BJ (cell line): ENCODE data around the gene THSD7B. TPM values are rescaled to one million over a fixed set of nuclear protein-coding genes. Genes with fewer than 3 reads are reported as not detected.

Source experiments
- CTCF ChIA-PET: fragments of 350-600 bp; formaldehyde crosslinking; extraction: SDS; loops from one replicate; lab custom pipeline; 2021; ENCODE audit warnings: antibody characterized with exemption, inconsistent platforms; lab: Yijun Ruan, JAX
- POLR2A ChIA-PET: fragments of 300-600 bp; sonication (Branson Sonifier 250); formaldehyde crosslinking; extraction: SDS; loops from one replicate; lab custom pipeline; 2021; ENCODE audit warnings: antibody characterized with exemption; lab: Charles Lee
- DNase-seq: peaks from one replicate; pipeline ENCODE4 v3.0.0-alpha.2; 2011; ENCODE audit warnings: low read depth
- H3K27me3 ChIP-seq: 2 replicates; pipeline ENCODE4 v1.6.0; 2011; ENCODE audit warnings: low read length; ENCODE audit not compliant: control insufficient read depth, insufficient read depth
- H3K36me3 ChIP-seq: 2 replicates; pipeline ENCODE4 v1.5.1; 2011; ENCODE audit warnings: low read length; ENCODE audit not compliant: control insufficient read depth, insufficient read depth
- H3K4me3 ChIP-seq: 2 replicates; pipeline ENCODE4 v1.5.1; 2011; ENCODE audit warnings: low read depth, mild to moderate bottlenecking, control low read depth, low read length
- polyA plus RNA-seq: library from polyadenylated mRNA; depleted of rRNA; stranded (reverse); fragments of >200 nt; gene quantifications from 2 replicates; pipeline ENCODE4 v1.2.3, GENCODE V29; 2011
- TF ChIP-seq, protein P1 (sequence below): IDR thresholded peaks from 2 replicates; pipeline ENCODE4 v1.5.1; 2011; ENCODE audit warnings: low read depth, mild to moderate bottlenecking, control low read depth, inconsistent platforms, low read length, moderate library complexity; ENCODE audit not compliant: insufficient read depth

THSD7B gene
- polyA plus RNA-seq, 1 experiment, result 0.13 TPM

DNA sequence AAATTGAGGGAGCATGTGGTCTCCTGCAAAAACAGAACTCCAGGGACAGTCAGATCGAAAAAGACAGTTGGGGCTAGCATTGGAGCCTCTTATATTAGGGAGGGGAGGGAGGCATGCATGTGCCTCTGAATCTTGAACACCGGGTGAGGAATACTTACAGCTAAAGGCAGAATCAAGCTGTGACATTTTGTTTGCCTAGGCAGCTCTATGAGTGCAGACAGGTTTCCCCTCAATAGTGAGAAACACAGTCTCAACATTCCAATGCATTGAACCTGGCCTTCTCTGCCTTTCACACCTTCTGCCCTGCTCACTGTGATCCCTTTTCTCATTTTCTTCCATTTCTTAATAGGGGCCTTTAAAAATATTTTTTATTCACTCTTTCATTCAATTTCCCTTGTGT is 140.4 kb downstream of the THSD7B start:
- Histone ChIP-seq H3K27me3 (no peaks in the 10 kb centered on the region), H3K4me3 (no peak overlapping the region), H3K36me3 (no peaks in the 10 kb centered on the region)
- TF ChIP-seq, protein P1, sequence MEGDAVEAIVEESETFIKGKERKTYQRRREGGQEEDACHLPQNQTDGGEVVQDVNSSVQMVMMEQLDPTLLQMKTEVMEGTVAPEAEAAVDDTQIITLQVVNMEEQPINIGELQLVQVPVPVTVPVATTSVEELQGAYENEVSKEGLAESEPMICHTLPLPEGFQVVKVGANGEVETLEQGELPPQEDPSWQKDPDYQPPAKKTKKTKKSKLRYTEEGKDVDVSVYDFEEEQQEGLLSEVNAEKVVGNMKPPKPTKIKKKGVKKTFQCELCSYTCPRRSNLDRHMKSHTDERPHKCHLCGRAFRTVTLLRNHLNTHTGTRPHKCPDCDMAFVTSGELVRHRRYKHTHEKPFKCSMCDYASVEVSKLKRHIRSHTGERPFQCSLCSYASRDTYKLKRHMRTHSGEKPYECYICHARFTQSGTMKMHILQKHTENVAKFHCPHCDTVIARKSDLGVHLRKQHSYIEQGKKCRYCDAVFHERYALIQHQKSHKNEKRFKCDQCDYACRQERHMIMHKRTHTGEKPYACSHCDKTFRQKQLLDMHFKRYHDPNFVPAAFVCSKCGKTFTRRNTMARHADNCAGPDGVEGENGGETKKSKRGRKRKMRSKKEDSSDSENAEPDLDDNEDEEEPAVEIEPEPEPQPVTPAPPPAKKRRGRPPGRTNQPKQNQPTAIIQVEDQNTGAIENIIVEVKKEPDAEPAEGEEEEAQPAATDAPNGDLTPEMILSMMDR, result no peak
- CTCF ChIA-PET, result no interaction called here
- DNase-seq, result no peak
- POLR2A ChIA-PET, result no interaction called here

DNA sequence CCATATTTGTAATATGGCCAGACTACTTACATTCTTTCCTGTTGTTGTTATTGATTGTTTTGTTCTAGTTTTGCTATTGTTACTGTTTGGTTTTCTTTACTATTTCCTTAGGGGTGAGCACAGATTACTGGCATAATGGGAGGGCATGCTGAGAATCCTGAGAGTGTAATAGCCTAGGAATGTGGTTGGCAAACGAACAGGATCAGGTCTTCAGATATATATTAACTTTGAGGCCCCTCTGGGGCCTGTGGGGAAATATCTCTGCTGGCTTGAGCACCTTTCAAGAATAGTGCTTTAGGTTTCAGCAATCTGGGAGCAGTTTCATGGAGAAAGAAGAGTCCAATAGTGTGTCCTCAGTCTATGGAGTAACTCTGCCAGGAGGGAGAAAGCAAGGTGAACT is 144.4 kb downstream of the THSD7B start:
- TF ChIP-seq, protein P1, result no peak
- POLR2A ChIA-PET, result no interaction called here
- DNase-seq, result no peak
- CTCF ChIA-PET, result no interaction called here
- H3K4me3 ChIP-seq, result no peak overlapping the region
- H3K36me3 ChIP-seq, result no peaks in the 10 kb centered on the region
- no peaks in the 10 kb centered on the region for H3K27me3 ChIP-seq

DNA sequence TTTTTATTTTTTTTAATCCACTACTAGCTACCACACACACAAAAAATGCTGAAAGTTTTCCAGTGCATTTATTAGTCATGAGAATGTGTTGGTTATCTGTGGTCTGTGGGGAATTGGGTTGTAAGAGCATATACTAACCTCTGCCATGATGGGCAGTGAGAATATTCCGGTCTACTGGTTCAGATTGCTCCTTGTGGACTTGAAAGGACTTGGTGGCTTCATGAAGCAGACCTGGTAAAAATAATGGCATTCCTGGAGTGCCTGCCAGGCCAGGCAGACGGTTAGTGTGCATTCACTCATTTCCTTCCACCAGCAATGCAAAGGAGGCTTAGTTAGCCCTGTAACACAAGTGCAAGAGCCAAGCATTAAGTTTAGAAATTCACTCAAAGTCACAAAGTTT is 150.8 kb downstream of the THSD7B start:
- Histone ChIP-seq H3K36me3 (no peaks in the 10 kb centered on the region), H3K4me3 (no peak overlapping the region), H3K27me3 (no peaks in the 10 kb centered on the region)
- no peak for DNase-seq
- CTCF ChIA-PET, result no interaction called here
- TF ChIP-seq, protein P1, result no peak
- POLR2A ChIA-PET, result no interaction called here

DNA sequence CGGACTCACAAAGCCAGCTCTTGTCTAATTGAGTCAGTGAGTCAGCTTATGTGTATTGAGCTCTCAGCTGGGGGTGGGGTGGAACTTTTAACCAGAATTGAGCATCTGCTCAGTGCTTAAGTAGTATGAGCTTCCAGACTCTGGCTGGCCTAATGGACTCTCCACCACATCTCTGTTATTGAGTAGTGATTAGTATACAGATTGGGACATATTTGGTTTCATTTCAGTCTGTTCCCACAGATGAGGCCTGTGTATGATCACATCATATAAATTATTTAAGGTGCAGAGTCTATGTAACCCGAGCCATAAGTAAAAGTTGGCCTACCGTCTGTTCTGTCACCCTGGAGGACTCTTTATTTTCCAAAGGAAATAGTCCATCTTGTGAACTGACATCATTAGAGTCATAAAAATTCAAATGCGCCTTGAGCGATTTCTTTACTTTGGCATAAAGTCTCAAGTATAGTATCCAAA is 152.1 kb downstream of the THSD7B start:
- Histone ChIP-seq H3K4me3 (no peak overlapping the region), H3K36me3 (no peaks in the 10 kb centered on the region), H3K27me3 (no peaks in the 10 kb centered on the region)
- TF ChIP-seq, protein P1, result no peak
- ChIA-PET CTCF (no interaction called here), POLR2A (no interaction called here)
- no peak for DNase-seq

DNA sequence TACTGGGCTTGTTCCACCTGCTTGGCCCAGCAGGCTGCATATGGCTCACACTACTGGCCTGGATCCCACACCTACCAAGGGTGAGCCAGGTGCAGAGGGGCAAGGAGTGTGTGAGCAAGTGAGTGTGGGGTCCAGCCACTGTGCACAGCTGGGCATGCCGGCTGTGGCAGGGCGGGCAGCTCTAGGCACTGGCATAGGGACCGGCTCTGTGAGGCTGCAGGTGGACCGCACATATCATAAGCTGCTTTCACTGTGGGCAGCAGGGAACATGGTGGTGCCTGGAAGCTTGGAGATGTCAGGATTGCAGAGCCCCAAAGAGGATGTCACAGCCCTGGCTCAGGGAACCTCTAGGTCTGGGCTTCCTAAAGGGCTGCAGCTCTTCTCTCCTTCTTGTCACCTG is 154.3 kb downstream of the THSD7B start:
- no peaks in the 10 kb centered on the region for H3K27me3 ChIP-seq
- POLR2A ChIA-PET, result no interaction called here
- CTCF ChIA-PET, result no interaction called here
- H3K36me3 ChIP-seq, result no peaks in the 10 kb centered on the region
- no peak overlapping the region for H3K4me3 ChIP-seq
- DNase-seq, result no peak
- TF ChIP-seq, protein P1, result no peak
